ENCODE measurements around the gene CTIF. TPM values are rescaled to one million over a fixed set of nuclear protein-coding genes. Genes with fewer than 3 reads are reported as not detected.

The CTIF gene
- total RNA-seq, 4 donors from 2014 or later: 72.2 to 137 (median 86.5) TPM

GRCh38 chr18:48576457-48576771 is 37.6 kb downstream of the CTIF start:
- Histone ChIP-seq H3K4me1 (peaks cover 0 to 50% (median 11%) of the 10 kb centered on the region in 4 donors), H3K9me3 (peaks cover 0 to 3% (median 0%) of the 10 kb centered on the region in 4 donors), H3K4me3 (no peak overlapping the region), H3K27me3 (no peaks in the 10 kb centered on the region), H3K36me3 (peaks cover 0 to 5% (median 0%) of the 10 kb centered on the region in 3 donors), H3K27ac (peak overlapping the region in 2 of 4 donors; percentile 68 to 73)
- DNase-seq (ENCODE audit: low spot score in 2 of 2): no peak
- TF ChIP-seq POLR2A (IDR thresholded peaks at IDR 0.05) (no peak), EP300 (IDR thresholded peaks at IDR 0.05) (no peak)
- TF ChIP-seq, protein P1, sequence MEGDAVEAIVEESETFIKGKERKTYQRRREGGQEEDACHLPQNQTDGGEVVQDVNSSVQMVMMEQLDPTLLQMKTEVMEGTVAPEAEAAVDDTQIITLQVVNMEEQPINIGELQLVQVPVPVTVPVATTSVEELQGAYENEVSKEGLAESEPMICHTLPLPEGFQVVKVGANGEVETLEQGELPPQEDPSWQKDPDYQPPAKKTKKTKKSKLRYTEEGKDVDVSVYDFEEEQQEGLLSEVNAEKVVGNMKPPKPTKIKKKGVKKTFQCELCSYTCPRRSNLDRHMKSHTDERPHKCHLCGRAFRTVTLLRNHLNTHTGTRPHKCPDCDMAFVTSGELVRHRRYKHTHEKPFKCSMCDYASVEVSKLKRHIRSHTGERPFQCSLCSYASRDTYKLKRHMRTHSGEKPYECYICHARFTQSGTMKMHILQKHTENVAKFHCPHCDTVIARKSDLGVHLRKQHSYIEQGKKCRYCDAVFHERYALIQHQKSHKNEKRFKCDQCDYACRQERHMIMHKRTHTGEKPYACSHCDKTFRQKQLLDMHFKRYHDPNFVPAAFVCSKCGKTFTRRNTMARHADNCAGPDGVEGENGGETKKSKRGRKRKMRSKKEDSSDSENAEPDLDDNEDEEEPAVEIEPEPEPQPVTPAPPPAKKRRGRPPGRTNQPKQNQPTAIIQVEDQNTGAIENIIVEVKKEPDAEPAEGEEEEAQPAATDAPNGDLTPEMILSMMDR (IDR thresholded peaks at IDR 0.05): no peak
- 58 to 62% methylated on average over 11 of the region's 11 CpGs for WGBS, 2 donors

DNA sequence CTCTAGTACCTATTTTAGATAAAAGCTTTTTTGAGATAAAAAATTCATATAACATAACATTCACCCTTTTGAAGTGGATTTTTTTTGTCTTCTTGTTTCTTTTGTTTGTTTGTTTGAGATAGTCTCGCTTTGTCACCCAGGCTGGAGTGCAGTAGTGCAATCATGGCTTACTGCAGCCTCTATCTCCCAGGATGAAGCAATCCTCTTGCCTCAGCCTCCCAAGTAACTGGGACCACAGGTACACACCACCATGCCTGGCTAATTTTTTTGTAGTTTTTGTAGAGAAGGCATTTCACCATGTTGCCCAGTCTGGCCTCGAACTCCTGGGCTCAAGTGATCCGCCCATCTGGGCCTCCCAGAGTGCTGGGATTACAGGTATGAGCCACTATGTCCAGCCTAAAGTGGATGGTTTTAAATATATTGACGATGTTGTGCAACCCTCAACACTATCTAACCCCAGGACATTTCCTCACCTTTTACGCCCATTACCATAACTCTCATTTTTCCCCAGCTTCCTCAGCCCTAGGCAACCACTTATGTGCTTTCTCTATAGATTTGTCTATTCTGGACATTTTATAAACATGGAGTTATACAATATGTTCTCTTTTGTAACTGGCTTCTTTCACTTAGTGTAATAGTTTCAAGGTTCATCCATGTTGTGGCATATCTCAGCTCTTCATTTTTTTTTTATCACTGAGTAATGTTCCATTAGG is 38.8 kb downstream of the CTIF start:
- TF ChIP-seq POLR2A (IDR thresholded peaks at IDR 0.05) (no peak), EP300 (IDR thresholded peaks at IDR 0.05) (no peak)
- TF ChIP-seq, protein P1 (IDR thresholded peaks at IDR 0.05): no peak
- DNase-seq (ENCODE audit: low spot score in 2 of 2): no peak
- WGBS, 2 donors: 94 to 98% methylated on average over 5 of the region's 5 CpGs
- Histone ChIP-seq H3K9me3 (peaks cover 0 to 3% (median 0%) of the 10 kb centered on the region in 4 donors), H3K4me3 (no peak overlapping the region), H3K27ac (no peak overlapping the region), H3K4me1 (peaks cover 0 to 53% (median 12%) of the 10 kb centered on the region in 4 donors), H3K36me3 (peaks cover 0 to 5% (median 0%) of the 10 kb centered on the region in 3 donors), H3K27me3 (no peaks in the 10 kb centered on the region)

- DNase-seq (ENCODE audit: low spot score in 2 of 2): no peak
- peaks cover 0 to 3% (median 0%) of the 10 kb centered on the region in 4 donors for H3K9me3 ChIP-seq
- TF ChIP-seq POLR2A (IDR thresholded peaks at IDR 0.05) (no peak), EP300 (IDR thresholded peaks at IDR 0.05) (no peak)
- TF ChIP-seq, protein P1 (IDR thresholded peaks at IDR 0.05): no peak
- peaks cover 0 to 5% (median 0%) of the 10 kb centered on the region in 3 donors for H3K36me3 ChIP-seq
- peaks cover 0 to 53% (median 12%) of the 10 kb centered on the region in 4 donors for H3K4me1 ChIP-seq
- 90 to 93% methylated on average over 3 of the region's 3 CpGs for WGBS, 2 donors
- no peak overlapping the region for H3K4me3 ChIP-seq
- no peaks in the 10 kb centered on the region for H3K27me3 ChIP-seq
- H3K27ac ChIP-seq: no peak overlapping the region
These were observed 39.5 kb downstream of the CTIF start for GRCh38 chr18:48578289-48578688.

DNA sequence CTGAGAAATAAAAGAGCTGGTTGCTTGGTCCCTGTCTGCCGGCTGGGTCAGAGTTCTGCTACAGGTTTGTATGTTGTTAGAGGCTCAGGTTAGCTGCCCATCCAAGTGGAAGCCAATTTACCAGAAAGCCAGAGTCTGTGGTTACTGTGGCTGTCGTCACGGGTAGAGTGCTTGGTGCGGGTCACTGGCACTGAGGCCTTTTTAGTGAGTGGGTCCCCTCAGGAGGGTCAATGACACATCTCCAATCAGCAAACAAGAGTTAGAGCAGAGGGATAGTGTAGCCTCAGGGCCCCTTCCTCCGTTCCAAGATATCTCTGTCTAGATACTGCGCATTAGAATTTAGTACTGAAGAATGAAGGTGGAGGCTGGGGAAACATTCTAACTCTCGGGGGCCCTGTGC is 41.2 kb downstream of the CTIF start:
- Histone ChIP-seq H3K4me3 (no peak overlapping the region), H3K4me1 (peaks cover 0 to 43% (median 11%) of the 10 kb centered on the region in 4 donors)
- WGBS, 2 donors: 94% methylated on average over 7 of the region's 7 CpGs

GRCh38 chr18:48580782-48581181 is 42.0 kb downstream of the CTIF start:
- Histone ChIP-seq H3K36me3 (peaks cover 0 to 2% (median 0%) of the 10 kb centered on the region in 3 donors), H3K27me3 (no peaks in the 10 kb centered on the region), H3K9me3 (peaks cover 0 to 3% (median 0%) of the 10 kb centered on the region in 4 donors), H3K27ac (peak overlapping the region in 1 of 4 donors; percentile 48), H3K4me3 (no peak overlapping the region), H3K4me1 (peaks cover 0 to 36% (median 6%) of the 10 kb centered on the region in 4 donors)
- TF ChIP-seq EP300 (IDR thresholded peaks at IDR 0.05): peak in 1 of 2 donors; percentile 15
- TF ChIP-seq, protein P1 (IDR thresholded peaks at IDR 0.05): no peak
- no peak for TF ChIP-seq POLR2A (IDR thresholded peaks at IDR 0.05)
- 70 to 72% methylated on average over 10 of the region's 10 CpGs for WGBS, 2 donors
- DNase-seq (ENCODE audit: low spot score in 2 of 2): no peak

More for the DNA sequence above, 41.2 kb downstream of the CTIF start:
- DNase-seq (ENCODE audit: low spot score in 2 of 2): no peak
- Histone ChIP-seq H3K36me3 (peaks cover 0 to 5% (median 0%) of the 10 kb centered on the region in 3 donors), H3K27me3 (no peaks in the 10 kb centered on the region), H3K27ac (peak overlapping the region in 1 of 4 donors; percentile 48), H3K9me3 (peaks cover 0 to 3% (median 0%) of the 10 kb centered on the region in 4 donors)
- TF ChIP-seq, protein P1 (IDR thresholded peaks at IDR 0.05): no peak
- no peak for TF ChIP-seq EP300 (IDR thresholded peaks at IDR 0.05)
- TF ChIP-seq POLR2A (IDR thresholded peaks at IDR 0.05): no peak
